Mucosa of descending colon (tissue), 3 donors: ENCODE results near the gene RAB33A. TPM values are rescaled to one million over a fixed set of nuclear protein-coding genes. Genes with fewer than 3 reads are reported as not detected.

Source experiments
- ATAC-seq: fragments of 200-7000 bp; cut with Tn5 transposase; one replicate; pipeline ENCODE4 v1.9.1; 2020; ENCODE audit warnings: mild to moderate bottlenecking, moderate library complexity
- DNase-seq, 3 donors: peaks; one replicate each; pipeline ENCODE4 v3.0.0-alpha.2; 2020
- H3K36me3 ChIP-seq: fragments of 200-600 bp; one replicate; pipeline ENCODE4 v1.8.0; 2021; ENCODE audit warnings: low read depth, mild to moderate bottlenecking
- H3K4me1 ChIP-seq: fragments of 200-600 bp; one replicate; pipeline ENCODE4 v1.8.0; 2021; ENCODE audit warnings: low read depth, mild to moderate bottlenecking
- H3K4me3 ChIP-seq: fragments of 200-600 bp; one replicate; pipeline ENCODE4 v1.8.0; 2021; ENCODE audit warnings: mild to moderate bottlenecking
- H3K9me3 ChIP-seq: fragments of 200-600 bp; one replicate; pipeline ENCODE4 v1.8.0; 2021; ENCODE audit warnings: mild to moderate bottlenecking
- intact Hi-C, 2 donors: fragments of 100-400 bp; cut with DNase I in 1 of 2; cut with micrococcal nuclease in 1 of 2; formaldehyde crosslinking; loops; one replicate each; pipeline versions ENCODE4 v1.11.0 to v1.11.1; 2022; cut with DNase I, micrococcal nuclease
- total RNA-seq, 3 donors: library from RNA; stranded (reverse); fragmentation: NEBNext Ultra II Directional in 2 of 3; extraction: Animal tissue kit (Norgen Biotek cat#: 25700) in 2 of 3; gene quantifications; one replicate each; pipeline versions ENCODE4 v1.2.1 to v1.2.4, GENCODE V29; 2021 to 2023
- TF ChIP-seq, protein P1 (sequence below): fragments of 200-600 bp; IDR thresholded peaks from one replicate; pipeline ENCODE4 v1.8.0; 2022; ENCODE audit warnings: antibody characterized with exemption, mild to moderate bottlenecking
- donor health status: DM: no; HTN: no; CAD: no; lungs with moderate emphysema.
- donor health status: DM: no; HTN: no; CAD: no.
- donor health status: DM: no; HTN: yes; CAD: no.

RAB33A gene
- total RNA-seq, 3 donors from 2014 or later: 0.38 to 0.55 (median 0.47) TPM

DNA sequence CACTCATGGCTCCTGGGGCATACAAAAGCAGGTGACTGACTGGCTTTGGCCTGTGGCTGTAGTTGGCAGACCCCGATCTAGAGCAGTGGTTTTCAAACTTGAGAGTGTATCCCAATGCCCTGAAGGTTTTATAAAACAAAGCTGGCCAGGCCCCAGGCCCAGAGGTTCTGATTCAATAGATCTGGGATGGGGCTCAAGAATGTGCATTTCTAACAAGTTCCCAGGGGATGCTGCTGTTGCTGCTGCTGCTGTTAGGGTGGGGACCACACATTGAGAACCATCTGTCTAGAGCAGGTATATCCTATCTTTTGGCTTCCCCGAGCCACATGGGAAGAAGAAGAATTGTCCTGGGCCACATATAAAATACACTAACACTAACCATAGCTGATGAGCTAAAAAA, 13.5 kb upstream of the RAB33A start:
- TF ChIP-seq, protein P1, sequence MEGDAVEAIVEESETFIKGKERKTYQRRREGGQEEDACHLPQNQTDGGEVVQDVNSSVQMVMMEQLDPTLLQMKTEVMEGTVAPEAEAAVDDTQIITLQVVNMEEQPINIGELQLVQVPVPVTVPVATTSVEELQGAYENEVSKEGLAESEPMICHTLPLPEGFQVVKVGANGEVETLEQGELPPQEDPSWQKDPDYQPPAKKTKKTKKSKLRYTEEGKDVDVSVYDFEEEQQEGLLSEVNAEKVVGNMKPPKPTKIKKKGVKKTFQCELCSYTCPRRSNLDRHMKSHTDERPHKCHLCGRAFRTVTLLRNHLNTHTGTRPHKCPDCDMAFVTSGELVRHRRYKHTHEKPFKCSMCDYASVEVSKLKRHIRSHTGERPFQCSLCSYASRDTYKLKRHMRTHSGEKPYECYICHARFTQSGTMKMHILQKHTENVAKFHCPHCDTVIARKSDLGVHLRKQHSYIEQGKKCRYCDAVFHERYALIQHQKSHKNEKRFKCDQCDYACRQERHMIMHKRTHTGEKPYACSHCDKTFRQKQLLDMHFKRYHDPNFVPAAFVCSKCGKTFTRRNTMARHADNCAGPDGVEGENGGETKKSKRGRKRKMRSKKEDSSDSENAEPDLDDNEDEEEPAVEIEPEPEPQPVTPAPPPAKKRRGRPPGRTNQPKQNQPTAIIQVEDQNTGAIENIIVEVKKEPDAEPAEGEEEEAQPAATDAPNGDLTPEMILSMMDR: no peak
- intact Hi-C loops: no loop called here
- Histone ChIP-seq H3K4me1 (no peaks in the 10 kb centered on the region), H3K4me3 (no peak overlapping the region), H3K9me3 (no peaks in the 10 kb centered on the region), H3K36me3 (no peaks in the 10 kb centered on the region)
- no peak for DNase-seq
- no peak for ATAC-seq

DNA sequence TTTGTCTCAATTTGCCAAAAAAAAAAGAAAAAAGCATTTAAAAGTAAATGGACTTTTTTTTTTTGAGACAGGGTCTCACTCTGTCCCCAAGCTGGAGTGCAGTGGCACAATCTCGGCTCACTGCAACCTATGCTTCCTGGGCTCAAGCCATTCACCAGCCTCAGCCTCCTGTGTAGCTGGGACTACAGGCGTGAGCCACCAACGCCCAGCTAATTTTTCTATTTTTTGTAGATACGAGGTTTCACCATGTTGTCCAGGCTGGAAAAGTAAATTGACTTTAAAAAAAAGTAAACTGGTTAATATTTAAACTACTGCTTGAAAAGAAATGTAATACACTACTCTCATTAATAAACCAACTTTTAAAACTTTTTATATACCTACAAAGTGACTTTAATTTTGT, 12.0 kb upstream of the RAB33A start:
- TF ChIP-seq, protein P1: no peak
- ATAC-seq (no peak), DNase-seq (no peak)
- Histone ChIP-seq H3K4me3 (no peak overlapping the region), H3K9me3 (no peaks in the 10 kb centered on the region), H3K36me3 (no peaks in the 10 kb centered on the region), H3K4me1 (peaks cover 2% of the 10 kb centered on the region)
- intact Hi-C loops: no loop called here

DNA sequence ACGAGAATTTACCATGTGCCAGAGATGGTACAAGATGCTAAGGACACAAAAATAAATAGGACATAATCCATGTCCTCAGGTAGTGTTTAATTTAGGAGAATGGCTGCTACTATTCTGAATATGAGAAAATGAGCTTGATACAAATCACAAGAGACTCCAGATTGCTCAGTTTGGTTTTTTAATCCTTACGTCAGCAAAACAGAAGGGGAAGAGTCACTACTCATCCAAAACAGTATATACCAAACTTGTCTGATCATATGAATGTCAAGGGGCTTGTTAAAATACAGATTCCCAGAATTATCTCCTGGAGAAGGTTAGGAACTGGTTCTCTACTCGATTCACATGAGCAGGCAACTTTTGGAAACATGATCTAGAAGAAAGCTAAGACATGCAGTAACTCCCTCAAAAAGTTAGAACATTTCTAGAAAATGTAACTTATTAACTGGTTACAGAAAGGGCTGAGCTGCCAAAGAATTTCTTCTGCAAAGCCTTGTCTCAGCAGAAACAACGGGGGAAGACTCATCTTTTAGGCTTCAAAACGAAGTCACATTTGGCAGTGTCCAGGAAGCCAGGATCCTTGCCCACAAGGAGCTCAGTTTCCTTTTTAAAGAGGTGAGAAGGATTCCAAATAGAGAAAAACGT, 9.5 kb upstream of the RAB33A start:
- ATAC-seq (no peak), DNase-seq (no peak)
- Histone ChIP-seq H3K4me3 (no peak overlapping the region), H3K9me3 (no peaks in the 10 kb centered on the region), H3K36me3 (no peaks in the 10 kb centered on the region), H3K4me1 (peaks cover 2% of the 10 kb centered on the region)
- TF ChIP-seq, protein P1: no peak
- intact Hi-C loops: no loop called here

DNA sequence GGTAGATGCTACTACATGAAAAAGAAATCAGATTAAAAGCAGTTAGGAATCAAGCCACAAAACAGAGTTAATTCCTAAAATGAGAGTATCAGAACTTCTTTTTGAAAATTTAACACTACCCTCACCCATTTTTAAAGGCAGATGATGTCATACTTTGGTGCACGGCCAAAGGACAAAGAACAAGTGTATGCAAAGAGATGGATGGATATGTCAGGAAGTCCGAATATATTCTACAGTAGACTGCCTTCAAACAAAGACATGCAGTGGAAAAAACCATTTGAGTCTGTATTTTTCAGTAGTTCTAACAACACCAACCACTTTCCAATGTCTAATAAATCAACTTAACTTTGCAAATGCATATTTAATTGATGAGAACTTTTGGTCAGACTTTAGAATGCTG, 8.4 kb upstream of the RAB33A start:
- ATAC-seq: no peak
- DNase-seq: no peak
- TF ChIP-seq, protein P1: no peak
- H3K9me3 ChIP-seq: no peaks in the 10 kb centered on the region
- H3K4me3 ChIP-seq: no peak overlapping the region
- H3K36me3 ChIP-seq: no peaks in the 10 kb centered on the region
- H3K4me1 ChIP-seq: peaks cover 2% of the 10 kb centered on the region
- intact Hi-C loops: no loop called here

DNA sequence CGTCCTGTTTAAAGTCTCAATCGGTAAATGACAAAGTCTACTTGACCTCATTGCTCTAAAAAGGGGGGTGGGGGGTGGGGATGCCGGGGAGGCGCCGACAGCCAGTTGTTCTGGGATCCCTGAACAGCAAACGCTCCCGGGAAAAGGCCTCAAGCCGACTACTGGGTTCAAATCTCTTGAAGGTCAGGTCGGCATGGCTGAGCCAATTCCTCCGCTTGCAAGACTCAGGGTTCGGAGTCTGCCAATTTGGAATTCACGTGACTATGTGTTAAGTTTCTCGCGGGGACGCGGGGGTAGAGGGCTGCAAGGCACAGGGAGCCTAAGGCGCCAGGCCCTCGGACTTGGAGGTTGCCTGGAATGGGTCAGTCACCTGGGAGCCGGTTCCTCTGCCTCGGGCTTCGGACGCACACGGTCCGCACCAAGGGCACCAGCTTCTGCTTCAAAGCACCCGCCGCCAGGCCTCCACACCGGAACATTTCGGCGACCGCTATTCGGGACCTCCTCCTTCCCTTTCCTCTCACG, 6.5 kb upstream of the RAB33A start:
- intact Hi-C loops: no loop called here
- Histone ChIP-seq H3K9me3 (no peaks in the 10 kb centered on the region), H3K4me3 (peak overlapping the region; percentile 14), H3K4me1 (peaks cover 2% of the 10 kb centered on the region), H3K36me3 (no peaks in the 10 kb centered on the region)
- ATAC-seq: peak; percentile 38
- TF ChIP-seq, protein P1: no peak
- no peak for DNase-seq
